ENCODE measurements around the gene ERICH3.
"Not testable (repeated sequence)": the region's sequence is repeated elsewhere in the genome, so short reads cannot be mapped to it uniquely, and the experiment has no call there.

Gene ERICH3

DNA sequence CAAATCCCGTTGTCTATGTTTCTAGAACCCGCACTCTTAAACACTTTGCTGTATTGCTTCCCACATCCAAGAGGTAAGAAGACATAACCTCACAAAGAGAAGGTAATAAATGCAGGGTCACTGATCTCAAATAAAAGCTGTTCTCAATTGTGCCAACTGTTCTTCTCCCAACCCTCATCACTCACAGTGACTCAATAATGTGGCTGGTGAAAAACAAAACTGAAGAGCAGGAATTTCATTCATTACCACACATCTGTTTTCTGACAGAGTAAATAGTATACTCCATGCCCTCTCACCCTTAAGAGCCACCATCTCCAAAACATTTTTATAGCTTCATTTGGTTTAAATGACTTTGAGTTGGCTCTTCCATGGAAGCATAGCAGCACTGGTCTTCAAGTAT, 6.2 kb upstream of the ERICH3 start:
- TF ChIP-seq TAF1 (IDR thresholded peaks at IDR 0.05; ENCODE audit: borderline replicate concordance, low read depth, low read length) = no peak
- no peak for TF ChIP-seq POLR2A (IDR thresholded peaks at IDR 0.05; ENCODE audit: low read depth, low read length)
- TF ChIP-seq POLR2AphosphoS5 (IDR thresholded peaks at IDR 0.05; ENCODE audit: low read depth, low read length) = no peak
- DNase-seq (ENCODE audit: insufficient read length) (no peak), FAIRE-seq (no peak)

DNA sequence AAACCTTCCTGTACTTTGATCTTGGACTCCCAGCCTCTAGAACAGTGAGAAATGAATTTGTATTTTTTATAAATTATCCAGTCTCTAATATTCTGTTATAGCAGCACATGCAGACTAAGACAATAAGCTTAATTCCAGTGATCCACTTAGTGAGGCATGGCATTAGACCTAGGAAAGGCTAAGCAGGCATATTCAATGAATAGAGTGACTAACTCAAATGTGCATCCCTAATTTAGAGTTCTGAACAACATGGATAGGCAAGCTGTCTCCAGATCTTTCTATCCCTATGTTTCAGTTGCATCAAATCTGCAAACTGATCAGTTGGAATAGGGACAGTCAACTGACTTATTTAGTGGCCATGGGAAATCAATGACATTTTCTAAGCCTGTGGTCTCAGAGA, 4.3 kb upstream of the ERICH3 start:
- no peak for TF ChIP-seq POLR2AphosphoS5 (IDR thresholded peaks at IDR 0.05; ENCODE audit: low read depth, low read length)
- TF ChIP-seq POLR2A (IDR thresholded peaks at IDR 0.05; ENCODE audit: low read depth, low read length) = no peak
- no peak for TF ChIP-seq TAF1 (IDR thresholded peaks at IDR 0.05; ENCODE audit: borderline replicate concordance, low read depth, low read length)
- no peak for FAIRE-seq
- DNase-seq (ENCODE audit: insufficient read length) = no peak

DNA sequence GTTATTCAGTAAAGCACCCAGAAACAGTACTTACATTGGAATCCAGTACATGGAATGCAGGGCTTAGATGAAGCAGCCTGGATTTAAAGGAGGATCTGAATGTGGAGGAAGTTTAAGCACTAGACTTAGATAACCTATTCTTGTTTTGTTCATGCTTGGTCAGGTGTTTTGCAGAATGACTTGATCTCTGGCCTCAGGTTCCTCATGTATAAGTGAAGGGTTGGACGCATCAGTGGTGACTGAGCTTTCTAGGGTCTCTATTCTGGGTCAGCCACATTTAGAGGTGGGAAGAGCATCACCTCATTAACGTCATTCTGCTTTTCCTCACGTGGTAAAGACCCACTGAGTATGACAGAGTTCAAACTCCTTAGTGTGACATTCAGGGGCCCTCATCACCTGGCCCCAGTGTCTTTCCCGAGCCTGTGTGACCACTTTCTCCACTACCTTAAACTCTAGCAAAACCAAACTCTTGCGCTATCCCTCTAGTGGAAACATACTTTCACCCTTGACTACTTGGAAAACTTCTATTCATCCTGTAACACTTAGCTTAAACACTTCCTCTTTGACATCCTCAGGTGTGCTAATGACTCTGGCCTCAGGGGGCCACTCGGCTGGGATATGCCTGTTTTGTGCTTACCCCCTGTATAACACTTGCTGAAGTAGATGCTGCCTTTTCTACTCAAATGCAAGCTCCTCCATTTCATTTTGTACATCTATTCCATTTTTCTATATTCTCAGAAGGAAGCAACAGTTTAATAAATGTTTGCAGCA, 871 bp upstream of the ERICH3 start:
- no peak for TF ChIP-seq TAF1 (IDR thresholded peaks at IDR 0.05; ENCODE audit: borderline replicate concordance, low read depth, low read length)
- no peak for TF ChIP-seq POLR2AphosphoS5 (IDR thresholded peaks at IDR 0.05; ENCODE audit: low read depth, low read length)
- no peak for DNase-seq (ENCODE audit: insufficient read length)
- FAIRE-seq = no peak

DNA sequence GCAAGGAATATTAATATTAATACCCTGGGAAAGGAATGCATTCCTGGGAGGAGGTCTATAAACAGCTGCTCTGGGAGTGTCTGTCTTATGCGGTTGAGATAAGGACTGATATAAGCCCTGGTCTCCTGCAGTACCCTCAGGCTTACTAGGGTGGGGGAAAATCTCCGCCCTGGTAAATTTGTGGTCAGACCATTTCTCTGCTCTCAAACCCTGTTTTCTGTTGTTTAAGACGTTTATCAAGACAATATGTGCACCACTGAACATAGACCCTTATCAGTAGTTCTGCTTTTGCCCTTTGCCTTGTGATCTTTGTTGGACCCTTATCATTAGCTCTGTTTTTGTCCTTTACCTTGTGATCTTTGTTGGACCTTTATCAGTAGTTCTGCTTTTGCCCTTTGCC, 2.7 kb downstream of the ERICH3 start:
- DNase-seq (ENCODE audit: insufficient read length); FAIRE-seq: not testable (repeated sequence)

DNA sequence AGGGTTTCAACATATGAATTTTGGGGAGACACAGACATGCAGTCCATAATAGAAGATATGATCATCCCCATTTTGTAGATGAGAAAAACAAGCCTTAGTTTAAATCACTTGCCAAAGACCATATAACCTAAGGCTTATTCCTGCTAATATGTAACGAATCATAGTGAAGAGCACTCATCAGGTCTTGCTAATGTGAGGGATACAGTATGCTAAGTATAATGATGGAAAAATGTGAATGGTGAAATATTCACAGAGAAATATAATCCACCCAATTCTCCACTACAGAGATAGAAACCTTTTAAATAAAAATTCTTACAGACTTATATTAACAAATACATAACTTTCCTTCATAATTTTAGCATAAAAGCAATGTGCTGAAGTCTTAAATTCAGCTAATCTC, 18.9 kb downstream of the ERICH3 start:
- no peak for FAIRE-seq
- TF ChIP-seq POLR2A (IDR thresholded peaks at IDR 0.05; ENCODE audit: low read depth, low read length) (no peak), TAF1 (IDR thresholded peaks at IDR 0.05; ENCODE audit: borderline replicate concordance, low read depth, low read length) (no peak), POLR2AphosphoS5 (IDR thresholded peaks at IDR 0.05; ENCODE audit: low read depth, low read length) (no peak)
- no peak for DNase-seq (ENCODE audit: insufficient read length)

DNA sequence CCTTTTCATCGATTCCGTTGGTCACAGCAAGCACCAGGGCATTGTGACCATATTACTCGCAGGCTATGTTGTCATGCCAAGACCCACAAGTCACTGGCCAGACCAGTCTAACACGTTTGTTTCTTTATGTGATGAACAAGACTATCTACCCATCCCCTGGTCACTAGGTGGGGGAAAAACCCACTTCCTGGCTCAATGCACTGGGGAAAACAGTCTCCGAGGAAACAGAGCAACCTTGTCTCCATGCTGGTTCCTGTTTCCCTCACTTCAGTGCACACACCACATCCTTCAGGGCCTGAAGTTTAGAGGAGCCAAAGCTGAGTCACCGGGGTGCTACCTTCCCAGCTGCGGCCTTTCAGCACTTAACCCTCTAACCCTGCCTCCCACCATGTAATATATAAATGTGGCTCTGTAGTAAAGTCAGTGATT, 20.9 kb downstream of the ERICH3 start:
- no peak for TF ChIP-seq POLR2A (IDR thresholded peaks at IDR 0.05; ENCODE audit: low read depth, low read length)
- TF ChIP-seq POLR2AphosphoS5 (IDR thresholded peaks at IDR 0.05; ENCODE audit: low read depth, low read length) = no peak
- no peak for TF ChIP-seq TAF1 (IDR thresholded peaks at IDR 0.05; ENCODE audit: borderline replicate concordance, low read depth, low read length)
- no peak for DNase-seq (ENCODE audit: insufficient read length)
- peak; percentile 85 for FAIRE-seq

DNA sequence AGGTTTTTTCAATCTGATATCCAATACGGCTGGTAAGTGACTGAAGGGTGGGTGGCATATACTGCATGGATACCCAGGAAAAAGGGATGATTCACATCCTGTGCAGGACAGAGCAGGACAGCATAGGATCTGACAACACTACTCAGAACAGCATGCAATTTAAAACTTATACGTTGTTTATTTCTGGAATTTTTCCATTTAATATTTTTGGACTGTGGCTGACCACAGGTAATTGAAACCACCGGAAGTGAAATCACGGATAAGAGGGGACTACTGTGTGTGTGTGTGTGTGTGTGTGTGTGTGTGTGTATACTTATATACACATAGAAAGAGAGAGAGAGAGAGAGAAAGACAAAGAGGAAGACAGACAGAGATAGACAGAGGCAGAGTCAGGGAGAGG, 23.0 kb downstream of the ERICH3 start:
- no peak for TF ChIP-seq TAF1 (IDR thresholded peaks at IDR 0.05; ENCODE audit: borderline replicate concordance, low read depth, low read length)
- TF ChIP-seq POLR2A (IDR thresholded peaks at IDR 0.05; ENCODE audit: low read depth, low read length) = no peak
- no peak for TF ChIP-seq POLR2AphosphoS5 (IDR thresholded peaks at IDR 0.05; ENCODE audit: low read depth, low read length)
- DNase-seq (ENCODE audit: insufficient read length) (no peak), FAIRE-seq (no peak)

DNA sequence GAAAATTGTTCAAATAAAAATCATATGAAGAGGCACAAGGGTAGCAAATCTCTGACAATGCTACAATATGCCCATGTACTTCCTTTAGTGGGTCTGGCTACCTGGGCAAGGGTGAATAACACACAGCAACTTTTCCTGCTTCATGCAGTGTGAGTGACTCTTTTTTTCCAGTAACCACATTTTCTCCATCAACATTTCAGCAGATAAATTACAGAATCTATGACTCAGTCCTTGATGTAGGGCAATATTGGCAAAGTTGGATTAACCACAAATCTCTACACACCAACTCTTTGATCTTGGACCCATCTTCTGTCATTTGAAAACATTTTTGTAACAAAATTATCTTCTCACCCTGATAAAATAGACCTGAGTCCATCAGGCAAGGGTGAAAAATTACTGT, 31.7 kb downstream of the ERICH3 start:
- DNase-seq (ENCODE audit: insufficient read length) = no peak
- no peak for FAIRE-seq
- no peak for TF ChIP-seq TAF1 (IDR thresholded peaks at IDR 0.05; ENCODE audit: borderline replicate concordance, low read depth, low read length)

DNA sequence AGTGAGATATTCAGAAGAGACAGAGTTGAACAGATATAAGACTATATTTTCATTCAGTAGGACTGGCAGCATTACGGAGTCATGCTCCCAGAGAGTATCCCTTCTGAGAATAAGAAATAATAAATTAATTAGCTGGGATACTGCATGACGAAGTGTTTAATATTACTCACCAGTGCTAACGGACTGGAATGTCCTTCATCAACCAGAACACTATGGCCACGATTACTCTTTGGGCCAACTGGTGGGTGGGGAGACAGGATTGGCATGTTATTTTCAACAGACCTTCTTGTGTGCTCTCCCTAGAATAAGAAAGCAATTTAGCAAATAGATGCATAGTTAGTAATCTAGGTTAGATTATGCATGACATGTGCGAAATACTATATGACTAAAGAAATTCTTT, 32.4 kb downstream of the ERICH3 start:
- TF ChIP-seq POLR2A (IDR thresholded peaks at IDR 0.05; ENCODE audit: low read depth, low read length) = no peak
- no peak for TF ChIP-seq POLR2AphosphoS5 (IDR thresholded peaks at IDR 0.05; ENCODE audit: low read depth, low read length)
- TF ChIP-seq TAF1 (IDR thresholded peaks at IDR 0.05; ENCODE audit: borderline replicate concordance, low read depth, low read length) = no peak
- FAIRE-seq (no peak), DNase-seq (ENCODE audit: insufficient read length) (no peak)

DNA sequence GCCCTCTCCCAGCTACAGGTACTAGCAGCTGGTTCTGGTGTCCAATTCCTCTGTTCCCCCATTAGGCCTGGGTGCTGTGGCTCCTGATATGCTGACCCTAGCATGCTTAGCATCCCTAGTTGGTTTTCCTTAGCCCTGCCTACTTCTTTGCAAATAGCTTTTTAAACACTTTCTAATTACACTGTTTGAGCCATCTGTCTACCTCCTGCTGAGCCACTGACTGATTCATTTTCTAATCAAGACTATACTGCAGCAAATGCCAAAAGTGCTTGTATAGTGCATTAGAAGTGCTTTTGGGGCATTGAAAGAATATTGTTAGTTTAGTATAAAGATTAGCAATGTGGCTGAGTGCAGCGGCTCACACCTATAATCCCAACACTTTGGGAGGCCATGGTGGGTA, 36.3 kb downstream of the ERICH3 start:
- TF ChIP-seq POLR2AphosphoS5 (IDR thresholded peaks at IDR 0.05; ENCODE audit: low read depth, low read length) = no peak
- no peak for TF ChIP-seq POLR2A (IDR thresholded peaks at IDR 0.05; ENCODE audit: low read depth, low read length)
- no peak for TF ChIP-seq TAF1 (IDR thresholded peaks at IDR 0.05; ENCODE audit: borderline replicate concordance, low read depth, low read length)
- no peak for DNase-seq (ENCODE audit: insufficient read length)
- FAIRE-seq = no peak

DNA sequence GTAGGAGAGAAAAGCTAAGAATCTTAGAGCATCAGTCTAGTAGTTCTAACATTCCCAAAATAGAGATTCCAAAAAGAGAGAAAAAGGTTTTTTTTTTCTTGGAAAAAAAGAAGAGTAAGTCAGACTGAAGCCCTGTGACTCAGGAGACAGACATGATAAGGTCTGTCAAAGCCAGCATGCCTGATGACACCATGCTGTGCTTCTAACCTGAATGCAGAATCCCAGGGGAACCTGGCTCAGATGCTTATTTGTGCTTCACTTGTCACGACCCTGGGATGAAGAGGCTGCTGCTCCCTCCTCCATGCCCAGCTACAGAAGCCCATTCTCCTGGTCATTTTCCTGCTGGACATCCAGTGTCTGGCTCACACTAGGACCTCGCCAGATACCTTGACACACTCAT, 44.3 kb downstream of the ERICH3 start:
- FAIRE-seq (no peak), DNase-seq (ENCODE audit: insufficient read length) (no peak)
- no peak for TF ChIP-seq POLR2AphosphoS5 (IDR thresholded peaks at IDR 0.05; ENCODE audit: low read depth, low read length)
- no peak for TF ChIP-seq POLR2A (IDR thresholded peaks at IDR 0.05; ENCODE audit: low read depth, low read length)
- TF ChIP-seq TAF1 (IDR thresholded peaks at IDR 0.05; ENCODE audit: borderline replicate concordance, low read depth, low read length) = no peak

DNA sequence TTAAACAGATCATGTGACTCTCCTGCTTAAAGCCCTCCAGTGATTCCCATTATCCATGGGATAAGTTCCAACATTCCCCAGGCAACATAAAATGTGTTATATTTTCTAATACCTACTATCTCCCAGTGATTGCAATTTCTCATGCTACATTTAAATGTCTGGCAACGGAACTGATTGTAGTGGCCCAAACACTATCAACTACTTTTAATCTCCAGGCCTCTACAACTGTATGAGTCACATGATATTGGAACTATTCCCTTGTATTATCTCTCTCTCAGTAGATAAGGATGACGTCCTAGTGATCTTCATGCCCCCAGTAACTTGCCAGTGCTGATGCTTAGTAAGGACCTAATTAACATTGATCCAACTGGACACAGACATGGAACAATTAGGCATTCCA, 49.9 kb downstream of the ERICH3 start:
- no peak for DNase-seq (ENCODE audit: insufficient read length)
- FAIRE-seq = no peak

DNA sequence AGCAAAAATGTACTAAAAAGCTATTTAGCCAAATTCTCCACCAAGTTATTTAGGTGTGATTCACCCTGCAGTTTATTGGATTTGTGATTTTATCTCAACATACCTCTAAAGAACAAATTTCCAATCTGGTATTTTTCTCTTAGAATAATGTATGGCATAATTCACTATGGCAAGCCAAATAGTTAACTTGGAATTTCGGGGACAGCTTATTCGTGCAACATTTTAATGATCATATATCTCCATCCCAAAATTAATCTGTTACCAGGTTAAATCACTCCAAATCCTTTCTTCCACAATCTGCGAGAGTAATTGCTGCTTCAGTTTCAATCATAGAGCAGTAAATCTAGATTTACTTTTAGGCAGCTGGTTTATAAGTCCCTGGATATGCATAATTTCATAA, 53.4 kb downstream of the ERICH3 start:
- FAIRE-seq (no peak), DNase-seq (ENCODE audit: insufficient read length) (no peak)
- TF ChIP-seq TAF1 (IDR thresholded peaks at IDR 0.05; ENCODE audit: borderline replicate concordance, low read depth, low read length) (no peak), POLR2A (IDR thresholded peaks at IDR 0.05; ENCODE audit: low read depth, low read length) (no peak)

More for the DNA sequence above, 49.9 kb downstream of the ERICH3 start:
- no peak for TF ChIP-seq POLR2AphosphoS5 (IDR thresholded peaks at IDR 0.05; ENCODE audit: low read depth, low read length)
- TF ChIP-seq TAF1 (IDR thresholded peaks at IDR 0.05; ENCODE audit: borderline replicate concordance, low read depth, low read length) = no peak
- TF ChIP-seq POLR2A (IDR thresholded peaks at IDR 0.05; ENCODE audit: low read depth, low read length) = no peak

Data from GM12892 (cell line).